Brain microvascular endothelial cell (primary cell): Measurements from ENCODE around the gene SLC10A7.

Source experiments
- DNase-seq: peaks from one replicate; pipeline ENCODE4 v3.0.0-alpha.2; 2020
- H3K27ac ChIP-seq: fragments of 250-450 bp; sonication (Bioruptor Pico); 2 replicates; pipeline ENCODE4 v1.5.1; 2020; ENCODE audit warnings: mild to moderate bottlenecking, moderate library complexity
- H3K27me3 ChIP-seq: fragments of 250-450 bp; sonication (Bioruptor Pico); replicated peaks from 2 replicates; pipeline ENCODE4 v1.5.1; 2020; ENCODE audit warnings: mild to moderate bottlenecking
- H3K36me3 ChIP-seq: fragments of 250-450 bp; sonication (Bioruptor Pico); replicated peaks from 2 replicates; pipeline ENCODE4 v1.5.1; 2020; ENCODE audit warnings: mild to moderate bottlenecking
- H3K4me3 ChIP-seq: 2 replicates; pipeline ENCODE4 v1.5.1; 2011; ENCODE audit warnings: low read depth, mild to moderate bottlenecking, control low read depth, low read length, moderate library complexity
- CTCF ChIP-seq: IDR thresholded peaks from 2 replicates; pipeline ENCODE4 v1.5.1; 2011; ENCODE audit warnings: low read depth, mild to moderate bottlenecking, moderate library complexity, low read length, control low read depth, inconsistent platforms; ENCODE audit errors: missing control alignments
- in situ Hi-C: cut with HindIII; loops from 2 replicates; pipeline ENCODE4 v1.10.0; 2017; ENCODE audit warnings: low sequenced_read_pairs, low pct_ligation_motif_present

The SLC10A7 gene

DNA sequence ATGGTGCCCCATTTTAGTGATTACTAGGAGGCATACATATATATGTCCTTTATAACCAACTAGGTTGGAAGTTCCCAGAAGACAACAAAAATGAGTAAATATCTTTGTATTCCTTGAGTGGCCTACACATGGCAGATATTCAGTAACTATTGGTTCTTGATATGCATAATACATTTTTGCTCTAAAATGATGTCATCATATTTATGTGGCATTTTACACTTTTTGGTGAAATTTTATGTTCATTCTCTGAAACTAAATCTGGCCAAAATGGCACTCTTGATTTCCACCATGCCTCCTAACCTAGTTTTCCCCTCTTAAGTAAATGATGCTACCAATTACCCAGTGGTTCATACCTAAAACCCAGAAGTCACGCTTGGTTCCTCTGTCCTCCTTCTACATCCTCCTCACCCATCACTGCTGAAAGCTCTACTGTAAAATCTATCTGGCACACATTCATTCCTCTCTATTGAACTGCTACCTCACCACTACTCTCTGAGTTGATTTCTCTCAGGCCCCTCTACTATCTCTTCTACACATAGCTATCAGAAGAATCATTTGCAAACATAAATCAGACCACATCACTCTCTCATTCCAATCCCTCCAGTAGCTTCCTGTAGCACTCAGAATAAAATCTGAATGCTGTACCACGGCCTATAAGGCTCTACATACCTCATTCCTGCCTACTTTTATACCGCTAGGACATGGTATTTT is 13.4 kb downstream of the SLC10A7 start:
- TF ChIP-seq CTCF, result no peak
- Histone ChIP-seq H3K27ac (no peak overlapping the region), H3K36me3 (no peaks in the 10 kb centered on the region), H3K4me3 (no peak overlapping the region), H3K27me3 (no peaks in the 10 kb centered on the region)
- in situ Hi-C loops, result no loop called here
- peak; percentile 49 for DNase-seq

GRCh38 chr4:146507632-146508031 is 14.1 kb downstream of the SLC10A7 start:
- in situ Hi-C loops, result no loop called here
- no peak for DNase-seq
- Histone ChIP-seq H3K27me3 (no peaks in the 10 kb centered on the region), H3K36me3 (no peaks in the 10 kb centered on the region), H3K27ac (no peak overlapping the region), H3K4me3 (no peak overlapping the region)
- TF ChIP-seq CTCF, result no peak

- no peaks in the 10 kb centered on the region for H3K27me3 ChIP-seq
- TF ChIP-seq CTCF, result no peak
- no peak for DNase-seq
- no peak overlapping the region for H3K4me3 ChIP-seq
- in situ Hi-C loops, result no loop called here
- H3K36me3 ChIP-seq, result no peaks in the 10 kb centered on the region
- H3K27ac ChIP-seq, result no peak overlapping the region
Measured at GRCh38 chr4:146506272-146506671, 15.5 kb downstream of the SLC10A7 start.

- TF ChIP-seq CTCF, result no peak
- Histone ChIP-seq H3K36me3 (no peaks in the 10 kb centered on the region), H3K4me3 (no peak overlapping the region), H3K27me3 (no peaks in the 10 kb centered on the region), H3K27ac (no peak overlapping the region)
- no peak for DNase-seq
- in situ Hi-C loops, result no loop called here
Measured at GRCh38 chr4:146500216-146500615, 21.5 kb downstream of the SLC10A7 start.

- in situ Hi-C loops, result no loop called here
- no peak for TF ChIP-seq CTCF
- H3K4me3 ChIP-seq, result no peak overlapping the region
- no peak overlapping the region for H3K27ac ChIP-seq
- H3K36me3 ChIP-seq, result no peaks in the 10 kb centered on the region
- no peaks in the 10 kb centered on the region for H3K27me3 ChIP-seq
- no peak for DNase-seq
Measured at GRCh38 chr4:146498291-146498690, 23.4 kb downstream of the SLC10A7 start.

GRCh38 chr4:146495269-146495668 is 26.5 kb downstream of the SLC10A7 start:
- no peak for TF ChIP-seq CTCF
- Histone ChIP-seq H3K4me3 (no peak overlapping the region), H3K27ac (no peak overlapping the region), H3K36me3 (no peaks in the 10 kb centered on the region), H3K27me3 (no peaks in the 10 kb centered on the region)
- DNase-seq, result no peak
- in situ Hi-C loops, result no loop called here
